Naive B cell (primary cell): ENCODE measurements around the gene ACOX1. TPM values are rescaled to one million over a fixed set of nuclear protein-coding genes. Genes with fewer than 3 reads are reported as not detected.
A peak's percentile ranks its signal among the peaks of the same experiment; 100 is the strongest.

Experiments
- ATAC-seq, 2 donors: fragments of 150-1000 bp; cut with Tn5 transposase; 2 replicates each; pipeline ENCODE4 v1.10.0; 2021; ENCODE audit warnings: low read depth in 2 of 2, mild to moderate bottlenecking in 2 of 2, moderate library complexity in 2 of 2
- DNase-seq: peaks from one replicate; pipeline ENCODE4 v3.0.0; 2022
- H3K27ac Mint-ChIP-seq, 6 donors: one replicate each; pipeline ENCODE4 v1.8.0; 2020 to 2022; ENCODE audit warnings: mild to moderate bottlenecking in 6 of 6, mixed read lengths in 6 of 6, moderate library complexity in 5 of 6, inconsistent platforms in 2 of 6
- H3K27me3 Mint-ChIP-seq, 3 donors: one replicate each; pipeline ENCODE4 v1.8.0; 2021 to 2022; ENCODE audit warnings: mixed read lengths in 3 of 3, mild to moderate bottlenecking in 1 of 3
- H3K36me3 Mint-ChIP-seq, 2 donors: one replicate each; pipeline ENCODE4 v1.8.0; 2020 to 2022; ENCODE audit warnings: mixed read lengths in 2 of 2, inconsistent platforms in 1 of 2, mild to moderate bottlenecking in 1 of 2
- H3K4me1 Mint-ChIP-seq, 3 donors: one replicate each; pipeline ENCODE4 v1.8.0; 2020 to 2022; ENCODE audit warnings: mixed read lengths in 3 of 3, inconsistent platforms in 1 of 3, mild to moderate bottlenecking in 1 of 3, moderate library complexity in 1 of 3
- H3K4me3 Mint-ChIP-seq, 8 donors: one replicate each; pipeline ENCODE4 v1.8.0; 2020 to 2022; ENCODE audit warnings: mild to moderate bottlenecking in 8 of 8, mixed read lengths in 8 of 8, moderate library complexity in 8 of 8, inconsistent platforms in 2 of 8
- H3K9me3 Mint-ChIP-seq, 7 donors: one replicate each; pipeline ENCODE4 v1.8.0; 2020 to 2022; ENCODE audit warnings: mixed read lengths in 7 of 7, mild to moderate bottlenecking in 5 of 7, inconsistent platforms in 2 of 7, moderate library complexity in 1 of 7
- polyA plus RNA-seq, 6 donors: library from polyadenylated mRNA; unstranded; fragments of 300-500 nt; fragmentation: Illumina TruSeq; gene quantifications; one replicate each; pipeline ENCODE4 v1.2.3, GENCODE V29; 2021; ENCODE audit warnings: low read depth in 6 of 6

The ACOX1 gene
- polyA plus RNA-seq, 6 donors from 2014 or later = 6.4 to 15.5 (median 10.6) TPM

- Mint-ChIP-seq H3K27me3 (no peaks in the 10 kb centered on the region), H3K27ac (no peak overlapping the region), H3K4me3 (no peak overlapping the region), H3K36me3 (no peaks in the 10 kb centered on the region), H3K9me3 (no peaks in the 10 kb centered on the region), H3K4me1 (peaks cover 0 to 5% (median 0%) of the 10 kb centered on the region in 3 donors)
- DNase-seq (no peak), ATAC-seq (no peak)
Observed at GRCh38 chr17:75910699-75911098, 68.3 kb downstream of the ACOX1 start.

- Mint-ChIP-seq H3K36me3 (no peaks in the 10 kb centered on the region), H3K27me3 (no peaks in the 10 kb centered on the region), H3K9me3 (no peaks in the 10 kb centered on the region), H3K4me3 (no peak overlapping the region), H3K4me1 (peaks cover under 1 to 9% (median 4%) of the 10 kb centered on the region in 3 donors), H3K27ac (peak overlapping the region in 1 of 6 donors; percentile 76)
- ATAC-seq (no peak), DNase-seq (no peak)
Observed at GRCh38 chr17:75909812-75910274, 69.1 kb downstream of the ACOX1 start.

- DNase-seq (no peak), ATAC-seq (no peak)
- no peak overlapping the region for H3K27ac Mint-ChIP-seq
- peaks cover 4 to 10% (median 4%) of the 10 kb centered on the region in 3 donors for H3K4me1 Mint-ChIP-seq
- no peaks in the 10 kb centered on the region for H3K36me3 Mint-ChIP-seq
- H3K9me3 Mint-ChIP-seq = no peaks in the 10 kb centered on the region
- no peaks in the 10 kb centered on the region for H3K27me3 Mint-ChIP-seq
- peak overlapping the region in 2 of 8 donors; percentile 33 to 75 for H3K4me3 Mint-ChIP-seq
Observed at GRCh38 chr17:75909051-75909811, 69.7 kb downstream of the ACOX1 start.

GRCh38 chr17:75908201-75908600 is 70.8 kb downstream of the ACOX1 start:
- no peak overlapping the region for H3K27ac Mint-ChIP-seq
- peaks cover 7 to 15% (median 11%) of the 10 kb centered on the region in 3 donors for H3K4me1 Mint-ChIP-seq
- no peaks in the 10 kb centered on the region for H3K9me3 Mint-ChIP-seq
- no peak for ATAC-seq
- DNase-seq = no peak
- H3K4me3 Mint-ChIP-seq = no peak overlapping the region
- H3K36me3 Mint-ChIP-seq = no peaks in the 10 kb centered on the region
- H3K27me3 Mint-ChIP-seq = no peaks in the 10 kb centered on the region

GRCh38 chr17:75906143-75906884 is 72.7 kb downstream of the ACOX1 start:
- Mint-ChIP-seq H3K27ac (peak overlapping the region in 2 of 6 donors; percentile 65 to 86), H3K4me3 (peak overlapping the region; percentile 15 to 73 (median 54)), H3K36me3 (no peaks in the 10 kb centered on the region), H3K9me3 (no peaks in the 10 kb centered on the region), H3K27me3 (no peaks in the 10 kb centered on the region), H3K4me1 (peaks cover 7 to 15% (median 11%) of the 10 kb centered on the region in 3 donors)
- ATAC-seq (no peak), DNase-seq (no peak)

- no peaks in the 10 kb centered on the region for H3K36me3 Mint-ChIP-seq
- DNase-seq (peak; percentile 97), ATAC-seq (peak; percentile 96 to 98)
- H3K4me3 Mint-ChIP-seq = peak within 1 kb of the TSS; percentile 90 to 95 (median 92)
- H3K4me1 Mint-ChIP-seq = peaks cover 7 to 15% (median 13%) of the 10 kb centered on the region in 3 donors
- no peaks in the 10 kb centered on the region for H3K27me3 Mint-ChIP-seq
- H3K27ac Mint-ChIP-seq = peak within 1 kb of the TSS; percentile 75 to 97 (median 94)
- no peaks in the 10 kb centered on the region for H3K9me3 Mint-ChIP-seq
Observed at GRCh38 chr17:75904749-75905521, 74.0 kb downstream of the ACOX1 start, which contains the start of gene MRPL38. TSS of gene MRPL38 (minus strand) at chr17:75904884. CDS start at chr17:75904875, 9 bp downstream.

- H3K4me1 Mint-ChIP-seq = peaks cover 7 to 17% (median 15%) of the 10 kb centered on the region in 3 donors
- ATAC-seq (no peak), DNase-seq (no peak)
- no peaks in the 10 kb centered on the region for H3K27me3 Mint-ChIP-seq
- peak overlapping the region in 2 of 8 donors; percentile 25 to 56 for H3K4me3 Mint-ChIP-seq
- no peaks in the 10 kb centered on the region for H3K9me3 Mint-ChIP-seq
- H3K27ac Mint-ChIP-seq = no peak overlapping the region
- peaks cover 0 to 7% of the 10 kb centered on the region in 2 donors for H3K36me3 Mint-ChIP-seq
Observed at GRCh38 chr17:75902406-75902805, 76.6 kb downstream of the ACOX1 start.

GRCh38 chr17:75901727-75902126 is 77.2 kb downstream of the ACOX1 start:
- Mint-ChIP-seq H3K27ac (peak overlapping the region in 1 of 6 donors; percentile 39), H3K9me3 (no peaks in the 10 kb centered on the region), H3K27me3 (no peaks in the 10 kb centered on the region), H3K4me3 (peak overlapping the region in 3 of 8 donors; percentile 25 to 56 (median 53)), H3K4me1 (peaks cover 7 to 19% (median 15%) of the 10 kb centered on the region in 3 donors), H3K36me3 (peaks cover 0 to 7% of the 10 kb centered on the region in 2 donors)
- ATAC-seq (no peak), DNase-seq (no peak)

GRCh38 chr17:75900691-75901533 is 78.1 kb downstream of the ACOX1 start:
- peak overlapping the region in 1 of 8 donors; percentile 59 for H3K4me3 Mint-ChIP-seq
- no peaks in the 10 kb centered on the region for H3K27me3 Mint-ChIP-seq
- no peaks in the 10 kb centered on the region for H3K9me3 Mint-ChIP-seq
- ATAC-seq (no peak), DNase-seq (no peak)
- peaks cover 0 to 7% of the 10 kb centered on the region in 2 donors for H3K36me3 Mint-ChIP-seq
- peaks cover 7 to 20% (median 12%) of the 10 kb centered on the region in 3 donors for H3K4me1 Mint-ChIP-seq
- H3K27ac Mint-ChIP-seq = no peak overlapping the region

GRCh38 chr17:75899767-75900468 is 79.0 kb downstream of the ACOX1 start:
- DNase-seq (no peak), ATAC-seq (no peak)
- Mint-ChIP-seq H3K27me3 (no peaks in the 10 kb centered on the region), H3K4me3 (peak overlapping the region in 2 of 8 donors; percentile 15 to 59), H3K27ac (peak overlapping the region in 1 of 6 donors; percentile 61), H3K4me1 (peaks cover 17 to 26% (median 18%) of the 10 kb centered on the region in 3 donors), H3K9me3 (no peaks in the 10 kb centered on the region), H3K36me3 (peaks cover 0 to 7% of the 10 kb centered on the region in 2 donors)

GRCh38 chr17:75899353-75899752 is 79.6 kb downstream of the ACOX1 start:
- Mint-ChIP-seq H3K9me3 (no peaks in the 10 kb centered on the region), H3K27ac (peak overlapping the region in 1 of 6 donors; percentile 10), H3K36me3 (peaks cover 0 to 7% of the 10 kb centered on the region in 2 donors), H3K4me3 (peak overlapping the region in 1 of 8 donors; percentile 60), H3K4me1 (peaks cover 16 to 28% (median 24%) of the 10 kb centered on the region in 3 donors), H3K27me3 (no peaks in the 10 kb centered on the region)
- DNase-seq (no peak), ATAC-seq (no peak)

GRCh38 chr17:75898791-75899190 is 80.2 kb downstream of the ACOX1 start:
- DNase-seq = no peak
- no peaks in the 10 kb centered on the region for H3K9me3 Mint-ChIP-seq
- H3K4me3 Mint-ChIP-seq = peak overlapping the region in 2 of 8 donors; percentile 33 to 60
- no peak for ATAC-seq
- H3K27me3 Mint-ChIP-seq = no peaks in the 10 kb centered on the region
- peaks cover 18 to 30% (median 24%) of the 10 kb centered on the region in 3 donors for H3K4me1 Mint-ChIP-seq
- H3K27ac Mint-ChIP-seq = no peak overlapping the region
- H3K36me3 Mint-ChIP-seq = peaks cover 0 to 7% of the 10 kb centered on the region in 2 donors
